Heart left ventricle (tissue), 16 donors: ENCODE data around the gene QPCTL. TPM values are rescaled to one million over a fixed set of nuclear protein-coding genes. Genes with fewer than 3 reads are reported as not detected.

Experiments used
- ATAC-seq, 4 donors: fragments of 200-7000 bp; cut with Tn5 transposase; one replicate each; pipeline ENCODE4 v1.9.1; 2020 to 2022; ENCODE audit warnings: moderate library complexity in 4 of 4, mild to moderate bottlenecking in 3 of 4, moderate number of reproducible peaks in 1 of 4
- DNase-seq, 5 donors: peaks; one replicate each; pipeline ENCODE4 v3.0.0-alpha.2; 2020
- H3K27ac ChIP-seq, 12 donors: fragments of 200-600 bp; sonication (generic) in 4 of 12; one replicate each; pipeline versions ENCODE4 v1.5.0 to v1.8.0; 2016 to 2022; ENCODE audit warnings: mild to moderate bottlenecking in 2 of 12
- H3K27me3 ChIP-seq, 9 donors: fragments of 200-600 bp; sonication (generic) in 2 of 9; one replicate each; pipeline versions ENCODE4 v1.5.1 to v1.8.0; 2016 to 2022; ENCODE audit warnings: mild to moderate bottlenecking in 3 of 9
- H3K36me3 ChIP-seq, 9 donors: fragments of 200-600 bp; sonication (generic) in 2 of 9; one replicate each; pipeline versions ENCODE4 v1.5.0 to v1.8.0; 2018 to 2022; ENCODE audit warnings: mild to moderate bottlenecking in 2 of 9
- H3K4me1 ChIP-seq, 12 donors: fragments of 200-600 bp; sonication (generic) in 4 of 12; one replicate each; pipeline versions ENCODE4 v1.5.0 to v1.8.0; 2016 to 2022; ENCODE audit warnings: mild to moderate bottlenecking in 3 of 12
- H3K4me3 ChIP-seq, 12 donors: fragments of 200-600 bp; sonication (generic) in 4 of 12; one replicate each; pipeline versions ENCODE4 v1.5.0 to v1.8.0; 2017 to 2022; ENCODE audit warnings: mild to moderate bottlenecking in 9 of 12, moderate library complexity in 4 of 12
- H3K9me3 ChIP-seq, 12 donors: fragments of 200-600 bp; sonication (generic) in 4 of 12; one replicate each; pipeline versions ENCODE4 v1.5.0 to v1.8.0; 2016 to 2022; ENCODE audit warnings: mild to moderate bottlenecking in 1 of 12
- POLR2A ChIP-seq, 2 donors: fragments of 450-650 bp; IDR thresholded peaks; one replicate each; pipeline ENCODE4 v1.6.1; 2017; ENCODE audit warnings: antibody characterized with exemption in 2 of 2, mild to moderate bottlenecking in 2 of 2, moderate library complexity in 2 of 2
- WGBS, 4 donors: extraction: QIAGEN DNeasy Blood & Tissue Kit in 2 of 4; methylation state at CpG; one replicate each; pipeline versions ENCODE4 v1.1.5 to v1.1.7; 2013 to 2018; 5-methylcytosine and 5-hydroxymethylcytosine counted together
- intact Hi-C, 10 donors: fragments of 100-400 bp; cut with DNase I; formaldehyde crosslinking; loops; one replicate each; pipeline versions ENCODE4 v1.11.1 to v1.14.2; 2022
- polyA plus RNA-seq, 2 donors: library from polyadenylated mRNA; stranded (reverse); fragments of 200-250 nt; gene quantifications; one replicate each; pipeline ENCODE4 v1.2.3, GENCODE V29; 2013
- total RNA-seq, 9 donors: library from RNA; depleted of rRNA in 2 of 9; stranded (reverse); fragments of >200 nt in 2 of 9; fragmentation: NEBNext Ultra II Directional in 3 of 9; extraction: Animal tissue kit (Norgen Biotek cat#: 25700) in 3 of 9; gene quantifications; one replicate each; pipeline versions ENCODE4 v1.1.0 to v1.2.4, GENCODE V29; 2016 to 2023
- TF ChIP-seq, protein P1 (sequence below), 12 donors: fragments of 200-600 bp; sonication (generic) in 4 of 12; IDR thresholded peaks; one replicate each; pipeline versions ENCODE4 v1.5.0 to v1.8.0; 2018 to 2022; ENCODE audit warnings: antibody characterized with exemption in 12 of 12, mild to moderate bottlenecking in 5 of 12
- donor health status: ischemic (EF 13 %, LVEDD 7.1; RV severe dilation, severe dysfunction).
- donor health status: healthy with polysubstance abuse.
- donor health status: DM: no; HTN: yes; CAD: no.
- donor health status: DM: no; HTN: no; CAD: no.
- donor health status: ischemic (EF 25% LVEDD 6.9; RV normal size, moderate dysfunction).
- donor health status: ischemic (EF 25% LVEDD 5.7; RV mildly dilated, moderate dysfunction).
- donor health status: healthy.
- donor health status: DM: yes; HTN: yes; CAD: no.
- donor health status: ischemic (EF 35%, LVEDD 5.7; RV mildly dilated, moderate dysfunction).
- donor health status: nonischemic (EF 11% LVEDD 7.7; RV severe dilation, severe dysfunction).
- donor health status: DM: yes; HTN: yes; CAD: no.
- donor health status: PGD.
- donor health status: ischemic (EF 29% LVEDD 5.4; RV normal size, mild dysfunction).
- donor health status: nonischemic (EF 23%, LVEDD 6.1; RV moderate dilation, normal function).

The QPCTL gene
- total and polyA plus RNA-seq, 11 donors = 1.5 to 5.5 (median 2.9) TPM

- DNase-seq (no peak), ATAC-seq (no peak)
- intact Hi-C loops = loop anchor here in 9 of 10 donors (2.0 to 5.0 kb wide), 4 partner anchors 13 to 39 kb away; partner anchors contain the start of genes SIX5 (in 7 of the 9), QPCTL (in 1 of the 9) and SNRPD2 (in 1 of the 9)
- no peaks in the 10 kb centered on the region for H3K9me3 ChIP-seq
- TF ChIP-seq, protein P1, sequence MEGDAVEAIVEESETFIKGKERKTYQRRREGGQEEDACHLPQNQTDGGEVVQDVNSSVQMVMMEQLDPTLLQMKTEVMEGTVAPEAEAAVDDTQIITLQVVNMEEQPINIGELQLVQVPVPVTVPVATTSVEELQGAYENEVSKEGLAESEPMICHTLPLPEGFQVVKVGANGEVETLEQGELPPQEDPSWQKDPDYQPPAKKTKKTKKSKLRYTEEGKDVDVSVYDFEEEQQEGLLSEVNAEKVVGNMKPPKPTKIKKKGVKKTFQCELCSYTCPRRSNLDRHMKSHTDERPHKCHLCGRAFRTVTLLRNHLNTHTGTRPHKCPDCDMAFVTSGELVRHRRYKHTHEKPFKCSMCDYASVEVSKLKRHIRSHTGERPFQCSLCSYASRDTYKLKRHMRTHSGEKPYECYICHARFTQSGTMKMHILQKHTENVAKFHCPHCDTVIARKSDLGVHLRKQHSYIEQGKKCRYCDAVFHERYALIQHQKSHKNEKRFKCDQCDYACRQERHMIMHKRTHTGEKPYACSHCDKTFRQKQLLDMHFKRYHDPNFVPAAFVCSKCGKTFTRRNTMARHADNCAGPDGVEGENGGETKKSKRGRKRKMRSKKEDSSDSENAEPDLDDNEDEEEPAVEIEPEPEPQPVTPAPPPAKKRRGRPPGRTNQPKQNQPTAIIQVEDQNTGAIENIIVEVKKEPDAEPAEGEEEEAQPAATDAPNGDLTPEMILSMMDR (IDR thresholded peaks at IDR 0.05) = no peak
- TF ChIP-seq POLR2A (IDR thresholded peaks at IDR 0.05) = no peak
- H3K4me3 ChIP-seq = peak overlapping the region; percentile 66 to 93 (median 80)
- H3K27ac ChIP-seq = peak overlapping the region in 8 of 12 donors; percentile 43 to 84 (median 68)
- no peaks in the 10 kb centered on the region for H3K27me3 ChIP-seq
- H3K36me3 ChIP-seq = no peaks in the 10 kb centered on the region
- WGBS, 4 donors = 4 to 15% (median 10%) methylated on average over 10 of the region's 10 CpGs
- H3K4me1 ChIP-seq = peaks cover 0 to 22% (median 12%) of the 10 kb centered on the region in 12 donors
Measured at GRCh38 chr19:45729800-45730290, 37.4 kb downstream of the QPCTL start.

DNA sequence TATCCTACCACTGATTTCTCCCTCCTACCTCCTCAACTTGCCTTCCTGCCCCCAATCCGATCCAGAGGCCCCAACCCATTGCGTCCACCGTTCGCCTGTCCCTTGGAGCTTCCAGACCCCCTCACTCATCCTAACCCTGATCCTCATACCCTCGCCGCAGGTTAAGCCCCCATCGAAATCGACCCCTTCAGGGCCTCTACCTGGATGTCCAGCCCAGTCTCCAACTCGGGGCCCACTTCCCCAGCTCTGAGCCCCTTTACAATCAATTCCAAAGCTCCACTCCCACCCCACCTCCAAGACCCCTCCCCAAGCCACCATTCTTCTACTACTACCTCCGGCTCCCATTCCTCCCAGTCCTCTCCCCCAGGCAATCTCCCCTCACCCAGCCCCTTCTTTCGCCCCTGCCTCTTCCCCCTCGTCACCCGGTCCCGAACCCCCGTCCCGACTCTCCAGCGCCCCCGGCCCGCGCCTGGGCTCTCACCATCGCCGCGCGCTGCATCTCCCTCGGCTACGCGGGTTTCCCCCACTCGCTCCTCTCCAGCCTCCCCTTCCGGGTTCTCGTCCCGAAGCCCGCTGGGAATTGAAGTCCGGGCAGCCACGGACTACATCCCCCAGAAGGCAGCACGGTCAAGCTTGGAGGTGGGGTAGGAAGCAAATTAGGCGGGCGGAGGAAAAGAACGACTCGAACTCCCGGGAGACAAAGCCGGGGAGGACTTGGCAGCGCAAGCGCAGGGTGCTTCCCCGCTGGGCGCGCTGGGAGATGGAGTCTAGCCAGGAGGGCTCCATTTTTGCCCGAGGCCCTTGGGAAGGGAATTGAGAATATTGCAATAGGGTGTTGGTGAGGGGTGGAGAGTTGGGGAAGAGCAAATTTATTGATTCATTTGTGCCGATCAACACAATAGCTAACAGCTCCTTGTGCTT lies 38.2 kb downstream of the QPCTL start, which contains the start of gene FBXO46:
FBXO46 (minus strand) TSS at position 529 of the 921 bp plus-strand sequence. CDS start 17,401 bp downstream, outside the sequence.
- Histone ChIP-seq H3K4me3 (peak within 1 kb of the TSS; percentile 66 to 93 (median 80)), H3K27me3 (no peaks in the 10 kb centered on the region), H3K27ac (peak within 1 kb of the TSS in 11 of 12 donors; percentile 57 to 84 (median 62)), H3K4me1 (peaks cover 0 to 22% (median 12%) of the 10 kb centered on the region in 12 donors), H3K36me3 (no peaks in the 10 kb centered on the region), H3K9me3 (no peaks in the 10 kb centered on the region)
- peak in 1 of 2 donors; percentile 73 for TF ChIP-seq POLR2A (IDR thresholded peaks at IDR 0.05)
- TF ChIP-seq, protein P1 (IDR thresholded peaks at IDR 0.05) = no peak
- WGBS, 4 donors = 1 to 2% (median 1%) methylated on average over 44 to 48 of the region's 48 CpGs
- intact Hi-C loops = loop anchor here in 9 of 10 donors (1.0 to 5.0 kb wide), 6 partner anchors 14 to 39 kb away; partner anchors contain the start of genes SIX5 (in 8 of the 9), QPCTL (in 1 of the 9) and SNRPD2 (in 1 of the 9)
- DNase-seq = peak; percentile 97 to 99 (median 98)
- ATAC-seq = peak; percentile 98 to 99 (median 99)

DNA sequence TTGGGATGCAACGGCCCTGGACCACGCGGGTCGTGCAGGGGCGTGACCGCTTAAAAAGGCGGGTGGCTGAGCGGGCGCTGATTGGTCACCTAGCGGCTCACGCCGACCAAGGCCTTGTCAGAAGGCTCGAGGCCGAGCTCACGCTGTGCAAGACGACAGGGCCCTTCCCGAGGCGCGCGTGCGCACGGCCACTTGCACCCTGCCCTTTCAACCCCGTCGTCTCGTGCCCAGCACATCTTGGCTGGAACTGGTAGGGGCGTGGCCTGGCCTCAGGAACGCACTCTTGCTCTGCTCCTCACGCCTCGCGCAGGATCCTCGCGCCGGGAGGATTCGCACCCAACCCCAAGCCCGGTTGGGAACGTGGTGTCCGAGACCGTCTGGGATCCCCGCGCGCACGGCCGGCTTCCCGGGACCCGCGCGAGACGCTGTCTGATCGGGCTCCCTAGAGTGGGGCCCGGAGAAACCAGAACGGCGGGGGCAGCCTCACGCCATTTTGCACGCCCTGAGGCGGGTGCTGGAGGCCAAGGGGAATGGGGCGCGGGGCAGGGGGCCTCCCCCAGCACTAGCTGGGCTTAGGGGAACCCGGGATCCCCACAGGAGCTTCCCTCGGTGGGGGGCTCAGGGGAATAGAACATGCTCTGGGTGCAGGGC lies 40.8 kb downstream of the QPCTL start, which contains the start of gene MEIOSIN:
MEIOSIN (plus strand) TSS at position 280 of the 651 bp plus-strand sequence. CDS start 1,938 bp downstream, outside the sequence.
- Histone ChIP-seq H3K27ac (no peak within 1 kb of the TSS), H3K27me3 (no peaks in the 10 kb centered on the region), H3K36me3 (no peaks in the 10 kb centered on the region), H3K9me3 (no peaks in the 10 kb centered on the region), H3K4me3 (no peak within 1 kb of the TSS), H3K4me1 (peaks cover 0 to 21% (median 12%) of the 10 kb centered on the region in 12 donors)
- 90 to 95% (median 91%) methylated on average over 41 to 59 of the region's 59 CpGs for WGBS, 4 donors
- intact Hi-C loops = loop anchor here in 7 of 10 donors (5.0 kb wide), 2 partner anchors 34 to 41 kb away; partner anchors contain the start of genes SIX5 (in 6 of the 7), QPCTL (in 1 of the 7) and SNRPD2 (in 1 of the 7)
- ATAC-seq = no peak
- TF ChIP-seq, protein P1 (IDR thresholded peaks at IDR 0.05) = no peak
- TF ChIP-seq POLR2A (IDR thresholded peaks at IDR 0.05) = no peak
- no peak for DNase-seq
